Stimulated activated CD8-positive, alpha-beta memory T cell treated with anti-CD3 and anti-CD28 coated beads, Interleukin-7, amount 100 ng/mL, for 48 hours (primary cell): Measurements from ENCODE around the gene LGALS3.
A peak's percentile ranks its signal among the peaks of the same experiment; 100 is the strongest.

ENCODE experiments used
- DNase-seq, 2 donors: peaks; one replicate each; pipeline ENCODE4 v3.0.0-alpha.2; 2020; ENCODE audit warnings: low read depth in 1 of 2; ENCODE audit errors: extremely low read depth in 1 of 2

Gene LGALS3

GRCh38 chr14:55190906-55191202 lies 61.8 kb downstream of the LGALS3 start:
- no peak for DNase-seq

GRCh38 chr14:55191203-55192053 lies 62.4 kb downstream of the LGALS3 start, which contains the start of gene DLGAP5:
Gene DLGAP5 (minus strand): TSS chr14:55191585. CDS start chr14:55189179, 2,406 bp downstream.
- peak; percentile 71 to 90 for DNase-seq

DNA sequence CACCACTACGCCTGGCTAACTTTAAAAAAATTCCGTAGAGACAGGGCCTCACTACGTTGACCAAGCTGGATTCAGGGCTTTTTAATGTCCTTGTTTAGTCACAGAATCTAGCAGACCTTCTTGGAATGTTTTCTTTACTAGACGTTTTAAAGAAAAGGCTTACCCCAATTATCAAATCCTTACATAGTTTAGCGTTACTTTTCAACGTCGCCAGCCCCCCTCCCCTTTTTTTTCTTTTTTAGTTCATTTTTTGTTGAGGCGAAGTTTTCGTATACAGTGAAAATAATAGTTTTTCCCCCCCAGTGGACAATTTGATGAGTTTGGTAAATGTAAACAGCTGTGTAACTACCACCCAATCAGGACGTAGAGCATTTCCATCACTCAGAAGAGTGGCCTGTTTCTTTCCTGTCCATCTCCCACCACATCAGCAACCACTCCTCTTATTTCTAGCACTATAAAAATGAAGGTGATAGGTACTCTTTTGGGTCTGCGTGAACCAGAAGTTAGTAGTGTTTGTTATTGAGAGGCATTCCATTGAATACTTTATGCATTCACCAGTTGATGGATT lies 63.1 kb downstream of the LGALS3 start:
- no peak for DNase-seq

- no peak for DNase-seq
These were observed 65.8 kb downstream of the LGALS3 start for GRCh38 chr14:55194656-55195355.
